HEK293 (cell line): ENCODE measurements around the gene NEK9.

Source experiments
- HOXA7 ChIP-seq: sonication (generic); formaldehyde crosslinking; IDR thresholded peaks from 2 replicates; pipeline ENCODE4 v1.8.1; 2022; ENCODE audit warnings: missing genetic modification reagents, borderline replicate concordance
- SETDB1 ChIP-seq: IDR thresholded peaks from one replicate; pipeline ENCODE4 v1.6.1; 2017; ENCODE audit warnings: mild to moderate bottlenecking, low read length, moderate library complexity, mixed read lengths; ENCODE audit not compliant: insufficient read length
- SP2 ChIP-seq: fragments of 450-650 bp; formaldehyde crosslinking; IDR thresholded peaks from 2 replicates; pipeline ENCODE4 v1.5.1; 2016; ENCODE audit warnings: missing biosample characterization, missing genetic modification characterization
- YY1 ChIP-seq: fragments of 450-650 bp; formaldehyde crosslinking; IDR thresholded peaks from 2 replicates; pipeline ENCODE4 v1.5.1; 2018; ENCODE audit warnings: missing biosample characterization, missing genetic modification characterization
- ZBTB8A ChIP-seq: fragments of 450-650 bp; formaldehyde crosslinking; IDR thresholded peaks from 2 replicates; pipeline ENCODE4 v1.5.1; 2016; ENCODE audit warnings: missing biosample characterization, missing genetic modification characterization
- ZNF274 ChIP-seq, 2 experiments: fragments of 200-500 bp in 1 of 2; fragments of 450-650 bp in 1 of 2; sonication (Bioruptor generic) in 1 of 2; formaldehyde crosslinking in 1 of 2; IDR thresholded peaks; 2 replicates each; pipeline versions ENCODE4 v1.5.1 to v1.6.1; 2014 to 2016; ENCODE audit warnings: borderline replicate concordance in 1 of 2, inconsistent platforms in 1 of 2, low read length in 1 of 2, missing biosample characterization in 1 of 2, missing genetic modification characterization in 1 of 2
- ZNF404 ChIP-seq: fragments of 450-650 bp; formaldehyde crosslinking; IDR thresholded peaks from 2 replicates; pipeline ENCODE4 v1.5.1; 2017; ENCODE audit warnings: missing biosample characterization, missing genetic modification characterization
- ZNF747 ChIP-seq: fragments of 450-650 bp; formaldehyde crosslinking; IDR thresholded peaks from 2 replicates; pipeline ENCODE4 v1.5.1; 2016; ENCODE audit warnings: missing biosample characterization, missing genetic modification characterization
- ZNF785 ChIP-seq: fragments of 450-650 bp; formaldehyde crosslinking; IDR thresholded peaks from 2 replicates; pipeline ENCODE4 v1.5.1; 2016; ENCODE audit warnings: missing biosample characterization, missing genetic modification characterization
- TF ChIP-seq, protein P1 (sequence below): fragments of 450-650 bp; formaldehyde crosslinking; IDR thresholded peaks from 2 replicates; pipeline ENCODE4 v1.5.1; 2016; ENCODE audit warnings: missing biosample characterization, missing genetic modification characterization
- TF ChIP-seq, protein P2 (sequence below): fragments of 450-650 bp; formaldehyde crosslinking; IDR thresholded peaks from 2 replicates; pipeline ENCODE4 v1.5.1; 2016; ENCODE audit warnings: missing biosample characterization, missing genetic modification characterization

DNA sequence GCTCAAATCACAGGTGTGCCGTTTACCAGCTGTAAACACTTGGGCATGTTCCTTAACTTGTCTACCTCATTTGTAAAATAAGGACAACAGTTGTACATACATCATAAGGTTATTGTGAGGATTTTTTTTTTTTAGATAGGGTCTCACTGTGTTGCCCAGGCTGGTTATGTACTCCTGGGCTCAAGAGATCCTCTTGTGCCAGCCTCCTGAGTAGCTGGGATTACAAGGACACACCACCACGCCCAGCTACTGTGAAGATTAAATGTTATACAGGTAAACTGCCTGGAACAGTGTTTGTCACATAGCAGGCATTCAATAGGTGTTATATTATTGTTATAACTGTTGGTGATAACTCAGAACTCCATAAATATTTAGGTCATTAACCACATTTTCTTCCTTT is 36.8 kb upstream of the NEK9 start:
- TF ChIP-seq, protein P1, sequence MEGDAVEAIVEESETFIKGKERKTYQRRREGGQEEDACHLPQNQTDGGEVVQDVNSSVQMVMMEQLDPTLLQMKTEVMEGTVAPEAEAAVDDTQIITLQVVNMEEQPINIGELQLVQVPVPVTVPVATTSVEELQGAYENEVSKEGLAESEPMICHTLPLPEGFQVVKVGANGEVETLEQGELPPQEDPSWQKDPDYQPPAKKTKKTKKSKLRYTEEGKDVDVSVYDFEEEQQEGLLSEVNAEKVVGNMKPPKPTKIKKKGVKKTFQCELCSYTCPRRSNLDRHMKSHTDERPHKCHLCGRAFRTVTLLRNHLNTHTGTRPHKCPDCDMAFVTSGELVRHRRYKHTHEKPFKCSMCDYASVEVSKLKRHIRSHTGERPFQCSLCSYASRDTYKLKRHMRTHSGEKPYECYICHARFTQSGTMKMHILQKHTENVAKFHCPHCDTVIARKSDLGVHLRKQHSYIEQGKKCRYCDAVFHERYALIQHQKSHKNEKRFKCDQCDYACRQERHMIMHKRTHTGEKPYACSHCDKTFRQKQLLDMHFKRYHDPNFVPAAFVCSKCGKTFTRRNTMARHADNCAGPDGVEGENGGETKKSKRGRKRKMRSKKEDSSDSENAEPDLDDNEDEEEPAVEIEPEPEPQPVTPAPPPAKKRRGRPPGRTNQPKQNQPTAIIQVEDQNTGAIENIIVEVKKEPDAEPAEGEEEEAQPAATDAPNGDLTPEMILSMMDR (tag by site-specific recombination): no peak
- TF ChIP-seq ZNF274 (IDR thresholded peaks at IDR 0.05; ENCODE audit: low read length) (no peak), ZNF274 (tag by site-specific recombination; IDR thresholded peaks at IDR 0.05; ENCODE audit: borderline replicate concordance) (no peak), HOXA7 (CRISPR knock-in tag) (no peak), ZNF785 (tag by site-specific recombination) (no peak), SETDB1 (no peak), ZBTB8A (tag by site-specific recombination) (no peak), ZNF747 (tag by site-specific recombination) (no peak), SP2 (tag by site-specific recombination) (no peak), YY1 (no peak), ZNF404 (tag by site-specific recombination) (no peak)
- TF ChIP-seq, protein P2, sequence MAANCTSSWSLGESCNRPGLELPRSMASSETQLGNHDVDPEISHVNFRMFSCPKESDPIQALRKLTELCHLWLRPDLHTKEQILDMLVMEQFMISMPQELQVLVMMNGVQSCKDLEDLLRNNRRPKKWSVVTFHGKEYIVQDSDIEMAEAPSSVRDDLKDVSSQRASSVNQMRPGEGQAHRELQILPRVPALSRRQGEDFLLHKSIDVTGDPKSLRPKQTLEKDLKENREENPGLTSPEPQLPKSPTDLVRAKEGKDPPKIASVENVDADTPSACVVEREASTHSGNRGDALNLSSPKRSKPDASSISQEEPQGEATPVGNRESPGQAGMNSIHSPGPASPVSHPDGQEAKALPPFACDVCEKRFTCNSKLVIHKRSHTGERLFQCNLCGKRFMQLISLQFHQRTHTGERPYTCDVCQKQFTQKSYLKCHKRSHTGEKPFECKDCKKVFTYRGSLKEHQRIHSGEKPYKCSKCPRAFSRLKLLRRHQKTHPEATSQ (tag by site-specific recombination): no peak
